Suprapubic skin (tissue), 4 donors: Measurements from ENCODE around the gene COG5. TPM values are rescaled to one million over a fixed set of nuclear protein-coding genes. Genes with fewer than 3 reads are reported as not detected.

ENCODE experiments used
- DNase-seq, 2 donors: peaks; one replicate each; pipeline ENCODE4 v3.0.0-alpha.2; 2019; ENCODE audit warnings: low spot score in 2 of 2
- H3K27ac ChIP-seq: fragments of 200-600 bp; sonication (generic); one replicate; pipeline ENCODE4 v1.5.1; 2019
- H3K27me3 ChIP-seq: fragments of 200-600 bp; sonication (generic); one replicate; pipeline ENCODE4 v1.5.1; 2019
- H3K36me3 ChIP-seq: fragments of 200-600 bp; sonication (generic); one replicate; pipeline ENCODE4 v1.5.1; 2019
- H3K4me1 ChIP-seq: fragments of 200-600 bp; sonication (generic); one replicate; pipeline ENCODE4 v1.5.1; 2019
- H3K4me3 ChIP-seq: fragments of 200-600 bp; sonication (generic); one replicate; pipeline ENCODE4 v1.5.1; 2019; ENCODE audit warnings: mild to moderate bottlenecking
- H3K9me3 ChIP-seq: fragments of 200-600 bp; sonication (generic); one replicate; pipeline ENCODE4 v1.5.1; 2019
- CTCF ChIP-seq, 2 donors: fragments of 200-600 bp in 1 of 2; fragments of 450-650 bp in 1 of 2; sonication (generic) in 1 of 2; IDR thresholded peaks; one replicate each; pipeline ENCODE4 v1.5.1; 2016 to 2019; ENCODE audit warnings: antibody characterized with exemption in 2 of 2, mild to moderate bottlenecking in 1 of 2, moderate library complexity in 1 of 2
- EP300 ChIP-seq: sonication (generic); formaldehyde crosslinking; IDR thresholded peaks from one replicate; pipeline ENCODE4 v1.6.1; 2017; ENCODE audit warnings: antibody characterized with exemption
- POLR2A ChIP-seq, 2 donors: fragments of 450-650 bp; IDR thresholded peaks; one replicate each; pipeline ENCODE4 v1.6.1; 2017; ENCODE audit warnings: antibody characterized with exemption in 2 of 2, mild to moderate bottlenecking in 2 of 2, moderate library complexity in 2 of 2
- POLR2AphosphoS5 ChIP-seq, 3 donors: sonication (generic); formaldehyde crosslinking; IDR thresholded peaks; one replicate each; pipeline ENCODE4 v1.6.1; 2017; ENCODE audit warnings: antibody characterized with exemption in 3 of 3
- WGBS: methylation state at CpG from one replicate; pipeline ENCODE4 v1.1.5; 2018; 5-methylcytosine and 5-hydroxymethylcytosine counted together
- total RNA-seq, 4 donors: library from RNA; depleted of rRNA; stranded (reverse); fragments of >200 nt; gene quantifications; one replicate each; pipeline ENCODE4 v1.1.0, GENCODE V29; 2016

The COG5 gene
- total RNA-seq, 4 donors from 2014 or later = 31.1 to 60.1 (median 53.7) TPM

- 95% methylated on average over 1 of the region's 1 CpG for WGBS
- H3K27me3 ChIP-seq = no peaks in the 10 kb centered on the region
- H3K9me3 ChIP-seq = peaks cover 3% of the 10 kb centered on the region
- no peak overlapping the region for H3K27ac ChIP-seq
- no peak for DNase-seq
- H3K4me1 ChIP-seq = no peaks in the 10 kb centered on the region
- H3K36me3 ChIP-seq = peaks cover 17% of the 10 kb centered on the region
- TF ChIP-seq POLR2A (IDR thresholded peaks at IDR 0.05) (no peak), POLR2AphosphoS5 (IDR thresholded peaks at IDR 0.05) (no peak), EP300 (no peak), CTCF (IDR thresholded peaks at IDR 0.05) (no peak)
- no peak overlapping the region for H3K4me3 ChIP-seq
Observed at GRCh38 chr7:107321611-107322010, 242.1 kb downstream of the COG5 start.

- H3K4me3 ChIP-seq = no peak overlapping the region
- no peak overlapping the region for H3K27ac ChIP-seq
- peaks cover 3% of the 10 kb centered on the region for H3K9me3 ChIP-seq
- peaks cover 12% of the 10 kb centered on the region for H3K4me1 ChIP-seq
- no peak for TF ChIP-seq POLR2AphosphoS5 (IDR thresholded peaks at IDR 0.05)
- TF ChIP-seq CTCF (IDR thresholded peaks at IDR 0.05) = no peak
- TF ChIP-seq POLR2A (IDR thresholded peaks at IDR 0.05) = no peak
- no peak for TF ChIP-seq EP300
- DNase-seq = no peak
- WGBS = 94% methylated on average over 2 of the region's 2 CpGs
- H3K27me3 ChIP-seq = no peaks in the 10 kb centered on the region
- peaks cover 17% of the 10 kb centered on the region for H3K36me3 ChIP-seq
Observed at GRCh38 chr7:107319724-107320228, 243.9 kb downstream of the COG5 start.

GRCh38 chr7:107318523-107319160 lies 245.1 kb downstream of the COG5 start:
- Histone ChIP-seq H3K4me1 (peaks cover 12% of the 10 kb centered on the region), H3K27me3 (no peaks in the 10 kb centered on the region), H3K4me3 (no peak overlapping the region), H3K36me3 (peaks cover 17% of the 10 kb centered on the region), H3K27ac (no peak overlapping the region), H3K9me3 (peaks cover 3% of the 10 kb centered on the region)
- TF ChIP-seq EP300 (no peak), POLR2A (IDR thresholded peaks at IDR 0.05) (no peak), POLR2AphosphoS5 (IDR thresholded peaks at IDR 0.05) (no peak), CTCF (IDR thresholded peaks at IDR 0.05) (no peak)
- DNase-seq = no peak
- whole genome bisulfite sequencing = 94% methylated on average over 3 of the region's 3 CpGs

- Histone ChIP-seq H3K4me3 (no peak overlapping the region), H3K4me1 (peaks cover 12% of the 10 kb centered on the region), H3K36me3 (no peaks in the 10 kb centered on the region), H3K27ac (no peak overlapping the region), H3K27me3 (no peaks in the 10 kb centered on the region), H3K9me3 (peaks cover 3% of the 10 kb centered on the region)
- TF ChIP-seq CTCF (IDR thresholded peaks at IDR 0.05) (no peak), EP300 (no peak), POLR2A (IDR thresholded peaks at IDR 0.05) (no peak), POLR2AphosphoS5 (IDR thresholded peaks at IDR 0.05) (no peak)
- DNase-seq = no peak
- 46% methylated on average over 1 of the region's 1 CpG for whole genome bisulfite sequencing
Observed at GRCh38 chr7:107315716-107316220, 248.0 kb downstream of the COG5 start.

GRCh38 chr7:107313355-107313754 lies 250.4 kb downstream of the COG5 start:
- Histone ChIP-seq H3K9me3 (no peaks in the 10 kb centered on the region), H3K4me3 (no peak overlapping the region), H3K27me3 (no peaks in the 10 kb centered on the region), H3K27ac (no peak overlapping the region), H3K36me3 (no peaks in the 10 kb centered on the region), H3K4me1 (peaks cover 12% of the 10 kb centered on the region)
- no peak for TF ChIP-seq EP300
- TF ChIP-seq POLR2AphosphoS5 (IDR thresholded peaks at IDR 0.05) = no peak
- no peak for TF ChIP-seq POLR2A (IDR thresholded peaks at IDR 0.05)
- no peak for TF ChIP-seq CTCF (IDR thresholded peaks at IDR 0.05)
- WGBS = 97% methylated on average over 1 of the region's 1 CpG
- DNase-seq = no peak
